T-helper 17 cell (primary cell): ENCODE measurements around the gene ST8SIA1. TPM values are rescaled to one million over a fixed set of nuclear protein-coding genes. Genes with fewer than 3 reads are reported as not detected.
A peak's percentile ranks its signal among the peaks of the same experiment; 100 is the strongest.

Experiments used
- ATAC-seq: fragments of 150-1000 bp; cut with Tn5 transposase; 2 replicates; pipeline ENCODE4 v1.10.0; 2021; ENCODE audit warnings: mild to moderate bottlenecking, moderate library complexity
- DNase-seq, 3 donors: peaks; one replicate each; pipeline versions ENCODE4 v3.0.0 to v3.0.0-alpha.2; 2020 to 2021
- H3K9me3 ChIP-seq: one replicate; pipeline ENCODE4 v1.7.0; 2013; ENCODE audit warnings: low read length, mild to moderate bottlenecking; ENCODE audit not compliant: control insufficient read depth, poor library complexity, severe bottlenecking
- H3K27ac Mint-ChIP-seq: one replicate; pipeline ENCODE4 v1.8.0; 2022; ENCODE audit warnings: mild to moderate bottlenecking, moderate library complexity, mixed read lengths
- H3K27me3 Mint-ChIP-seq: one replicate; pipeline ENCODE4 v1.8.0; 2022; ENCODE audit warnings: mixed read lengths
- H3K36me3 Mint-ChIP-seq: one replicate; pipeline ENCODE4 v1.8.0; 2022; ENCODE audit warnings: low read depth, mixed read lengths
- H3K4me1 Mint-ChIP-seq: one replicate; pipeline ENCODE4 v1.8.0; 2022; ENCODE audit warnings: mild to moderate bottlenecking, mixed read lengths
- H3K4me3 Mint-ChIP-seq: one replicate; pipeline ENCODE4 v1.8.0; 2022; ENCODE audit warnings: mild to moderate bottlenecking, moderate library complexity, mixed read lengths
- total RNA-seq, 4 donors: library from RNA in 2 of 4; stranded (reverse) in 2 of 4; gene quantifications; one replicate each; pipeline ENCODE4 v1.2.3 and lab custom pipeline; 2022 to 2026

ST8SIA1 gene
- total RNA-seq, 2 donors from 2014 or later, result 7.6 to 13.9 TPM

GRCh38 chr12:22353615-22354325, 19.3 kb upstream of the ST8SIA1 start:
- peaks cover 3% of the 10 kb centered on the region for H3K4me1 Mint-ChIP-seq
- ATAC-seq, result no peak
- H3K27ac Mint-ChIP-seq, result no peak overlapping the region
- no peak overlapping the region for H3K4me3 Mint-ChIP-seq
- H3K9me3 ChIP-seq, result no peaks in the 10 kb centered on the region
- no peak for DNase-seq
- H3K36me3 Mint-ChIP-seq, result no peaks in the 10 kb centered on the region
- H3K27me3 Mint-ChIP-seq, result no peaks in the 10 kb centered on the region

GRCh38 chr12:22350886-22351285, 16.4 kb upstream of the ST8SIA1 start:
- no peaks in the 10 kb centered on the region for H3K36me3 Mint-ChIP-seq
- peaks cover 3% of the 10 kb centered on the region for H3K4me1 Mint-ChIP-seq

GRCh38 chr12:22348208-22348607, 13.7 kb upstream of the ST8SIA1 start:
- DNase-seq, result no peak
- H3K36me3 Mint-ChIP-seq, result no peaks in the 10 kb centered on the region
- ATAC-seq, result no peak
- no peaks in the 10 kb centered on the region for H3K27me3 Mint-ChIP-seq
- no peaks in the 10 kb centered on the region for H3K9me3 ChIP-seq
- peaks cover 3% of the 10 kb centered on the region for H3K4me1 Mint-ChIP-seq
- H3K27ac Mint-ChIP-seq, result no peak overlapping the region
- no peak overlapping the region for H3K4me3 Mint-ChIP-seq

More at GRCh38 chr12:22350886-22351285, 16.4 kb upstream of the ST8SIA1 start:
- H3K4me3 Mint-ChIP-seq, result no peak overlapping the region
- no peak overlapping the region for H3K27ac Mint-ChIP-seq
- DNase-seq (no peak), ATAC-seq (no peak)
- no peaks in the 10 kb centered on the region for H3K9me3 ChIP-seq
- H3K27me3 Mint-ChIP-seq, result no peaks in the 10 kb centered on the region

- Mint-ChIP-seq H3K4me3 (no peak overlapping the region), H3K4me1 (peaks cover 9% of the 10 kb centered on the region), H3K27ac (no peak overlapping the region), H3K36me3 (peaks cover 4% of the 10 kb centered on the region), H3K27me3 (no peaks in the 10 kb centered on the region)
- H3K9me3 ChIP-seq, result no peaks in the 10 kb centered on the region
- ATAC-seq, result no peak
- DNase-seq, result no peak
Measured at GRCh38 chr12:22340143-22340542, 5.6 kb upstream of the ST8SIA1 start.

GRCh38 chr12:22339691-22340090, 5.2 kb upstream of the ST8SIA1 start:
- Mint-ChIP-seq H3K27ac (no peak overlapping the region), H3K27me3 (no peaks in the 10 kb centered on the region)
- ATAC-seq, result no peak

GRCh38 chr12:22335794-22336166, 1.3 kb upstream of the ST8SIA1 start:
- H3K9me3 ChIP-seq, result no peaks in the 10 kb centered on the region
- peak overlapping the region; percentile 98 for H3K4me3 Mint-ChIP-seq
- H3K27me3 Mint-ChIP-seq, result no peaks in the 10 kb centered on the region
- H3K27ac Mint-ChIP-seq, result peak overlapping the region; percentile 98
- DNase-seq (no peak), ATAC-seq (peak; percentile 4)
- H3K4me1 Mint-ChIP-seq, result peaks cover 32% of the 10 kb centered on the region
- H3K36me3 Mint-ChIP-seq, result peaks cover 4% of the 10 kb centered on the region

More at GRCh38 chr12:22339691-22340090, 5.2 kb upstream of the ST8SIA1 start:
- Mint-ChIP-seq H3K4me3 (no peak overlapping the region), H3K36me3 (peaks cover 4% of the 10 kb centered on the region), H3K4me1 (peaks cover 9% of the 10 kb centered on the region)
- no peak for DNase-seq
- H3K9me3 ChIP-seq, result no peaks in the 10 kb centered on the region

- Mint-ChIP-seq H3K27me3 (no peaks in the 10 kb centered on the region), H3K4me1 (peaks cover 45% of the 10 kb centered on the region), H3K27ac (peak overlapping the region; percentile 98), H3K36me3 (peaks cover 4% of the 10 kb centered on the region), H3K4me3 (peak overlapping the region; percentile 98)
- H3K9me3 ChIP-seq, result no peaks in the 10 kb centered on the region
- ATAC-seq, result no peak
- DNase-seq, result peak in 2 of 3 donors; percentile 4 to 18
Measured at GRCh38 chr12:22333713-22334409, 646 bp downstream of the ST8SIA1 start.

- peak overlapping the region; percentile 98 for H3K4me3 Mint-ChIP-seq
- H3K27me3 Mint-ChIP-seq, result no peaks in the 10 kb centered on the region
- peaks cover 2% of the 10 kb centered on the region for H3K36me3 Mint-ChIP-seq
- DNase-seq (no peak), ATAC-seq (no peak)
- peak overlapping the region; percentile 53 for H3K27ac Mint-ChIP-seq
- no peaks in the 10 kb centered on the region for H3K9me3 ChIP-seq
- peaks cover 51% of the 10 kb centered on the region for H3K4me1 Mint-ChIP-seq
Measured at GRCh38 chr12:22333186-22333712, 1.3 kb downstream of the ST8SIA1 start.

- Mint-ChIP-seq H3K27me3 (no peaks in the 10 kb centered on the region), H3K27ac (peak overlapping the region; percentile 53), H3K4me1 (peaks cover 57% of the 10 kb centered on the region), H3K36me3 (peaks cover 2% of the 10 kb centered on the region), H3K4me3 (peak overlapping the region; percentile 98)
- ATAC-seq (no peak), DNase-seq (no peak)
- no peaks in the 10 kb centered on the region for H3K9me3 ChIP-seq
Measured at GRCh38 chr12:22332202-22332601, 2.3 kb downstream of the ST8SIA1 start.

- H3K27ac Mint-ChIP-seq, result peak overlapping the region; percentile 24
- DNase-seq (no peak), ATAC-seq (no peak)
- no peaks in the 10 kb centered on the region for H3K36me3 Mint-ChIP-seq
- no peaks in the 10 kb centered on the region for H3K9me3 ChIP-seq
- no peaks in the 10 kb centered on the region for H3K27me3 Mint-ChIP-seq
- no peak overlapping the region for H3K4me3 Mint-ChIP-seq
- peaks cover 60% of the 10 kb centered on the region for H3K4me1 Mint-ChIP-seq
Measured at GRCh38 chr12:22329621-22330020, 4.9 kb downstream of the ST8SIA1 start.

- DNase-seq, result no peak
- no peak for ATAC-seq
- peaks cover 2% of the 10 kb centered on the region for H3K36me3 Mint-ChIP-seq
- H3K27me3 Mint-ChIP-seq, result no peaks in the 10 kb centered on the region
- H3K4me1 Mint-ChIP-seq, result peaks cover 59% of the 10 kb centered on the region
- no peak overlapping the region for H3K4me3 Mint-ChIP-seq
- no peak overlapping the region for H3K27ac Mint-ChIP-seq
- H3K9me3 ChIP-seq, result no peaks in the 10 kb centered on the region
Measured at GRCh38 chr12:22325218-22325617, 9.3 kb downstream of the ST8SIA1 start.

GRCh38 chr12:22322091-22322490, 12.4 kb downstream of the ST8SIA1 start:
- Mint-ChIP-seq H3K36me3 (peaks cover 4% of the 10 kb centered on the region), H3K27ac (peak overlapping the region; percentile 81), H3K27me3 (no peaks in the 10 kb centered on the region), H3K4me1 (peaks cover 35% of the 10 kb centered on the region), H3K4me3 (no peak overlapping the region)
- no peaks in the 10 kb centered on the region for H3K9me3 ChIP-seq
- ATAC-seq (no peak), DNase-seq (no peak)

- H3K4me1 Mint-ChIP-seq, result peaks cover 32% of the 10 kb centered on the region
- no peaks in the 10 kb centered on the region for H3K27me3 Mint-ChIP-seq
- H3K9me3 ChIP-seq, result no peaks in the 10 kb centered on the region
- peak overlapping the region; percentile 81 for H3K27ac Mint-ChIP-seq
- peak; percentile 81 for ATAC-seq
- no peak for DNase-seq
- peak overlapping the region; percentile 63 for H3K4me3 Mint-ChIP-seq
- H3K36me3 Mint-ChIP-seq, result peaks cover 4% of the 10 kb centered on the region
Measured at GRCh38 chr12:22321638-22322037, 12.9 kb downstream of the ST8SIA1 start.
